ENCODE data around the gene CACNG4. TPM values are rescaled to one million over a fixed set of nuclear protein-coding genes. Genes with fewer than 3 reads are reported as not detected.

The CACNG4 gene
- total RNA-seq, 2 experiments from 2014 or later = not detected

DNA sequence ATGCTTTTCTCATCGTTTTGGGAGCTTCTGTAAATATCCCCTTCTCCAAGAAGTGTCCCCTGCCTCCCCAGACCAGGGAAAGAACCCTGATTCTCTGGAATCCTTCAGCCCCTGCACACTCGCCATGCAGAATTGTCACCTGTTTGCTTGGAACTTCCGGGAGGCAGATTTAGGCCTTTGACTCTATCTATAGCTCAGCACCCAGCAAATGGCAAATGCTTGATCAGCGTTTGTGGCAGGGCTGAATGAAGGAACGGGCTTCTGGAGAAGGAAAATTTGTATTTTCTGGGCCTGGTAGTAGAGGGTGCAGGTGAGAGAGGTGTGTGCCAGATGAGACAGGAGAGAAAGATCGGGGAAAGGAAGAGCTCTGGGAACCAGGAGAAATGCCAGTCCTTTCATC is 18.3 kb upstream of the CACNG4 start:
- Mint-ChIP-seq H3K27me3 (peaks cover 45% of the 10 kb centered on the region), H3K36me3 (ENCODE audit: low read depth) (no peaks in the 10 kb centered on the region), H3K27ac (no peak overlapping the region), H3K4me3 (no peak overlapping the region), H3K9me3 (ENCODE audit: low read depth) (no peaks in the 10 kb centered on the region), H3K4me1 (peaks cover 4% of the 10 kb centered on the region)
- no peak for ATAC-seq
- POLR2A ChIA-PET = interaction anchor here (0.6 kb wide), 1 partner anchor 223 kb away, joined by 3 read pairs; no protein-coding TSS in a partner anchor
- CTCF ChIA-PET = no interaction called here
- DNase-seq = no peak
- intact Hi-C loops (cut with DNase I, micrococcal nuclease) = no loop called here

DNA sequence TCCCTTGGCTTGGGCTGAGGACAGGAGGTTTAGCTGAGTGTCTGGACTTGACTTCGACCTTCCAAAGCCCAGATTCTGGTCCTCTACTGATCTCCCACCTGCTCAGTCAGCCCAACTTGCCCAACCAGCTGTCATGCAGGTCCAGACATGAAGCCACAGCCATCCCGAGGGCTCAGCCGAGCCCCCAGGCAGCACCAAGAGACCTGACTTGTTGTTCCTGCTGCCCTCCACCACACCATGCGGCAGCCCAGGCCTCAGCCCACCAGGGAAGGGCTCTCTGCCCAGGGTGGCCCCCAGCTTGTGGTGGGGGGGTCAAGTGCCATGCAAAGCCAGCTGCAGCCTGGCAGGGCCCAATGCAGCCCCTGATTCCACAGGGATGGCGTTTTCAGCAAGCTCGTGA is 17.2 kb upstream of the CACNG4 start:
- H3K4me3 Mint-ChIP-seq = no peak overlapping the region
- DNase-seq (no peak), ATAC-seq (no peak)
- no peaks in the 10 kb centered on the region for H3K36me3 Mint-ChIP-seq (ENCODE audit: low read depth)
- H3K9me3 Mint-ChIP-seq (ENCODE audit: low read depth) = no peaks in the 10 kb centered on the region
- H3K4me1 Mint-ChIP-seq = peaks cover 4% of the 10 kb centered on the region
- H3K27ac Mint-ChIP-seq = no peak overlapping the region
- CTCF ChIA-PET = interaction anchor here (0.5 kb wide), 1 partner anchor 1448 kb away, joined by 3 read pairs; no protein-coding TSS in a partner anchor
- POLR2A ChIA-PET = no interaction called here
- intact Hi-C loops (cut with DNase I, micrococcal nuclease) = no loop called here
- H3K27me3 Mint-ChIP-seq = peaks cover 38% of the 10 kb centered on the region

- DNase-seq (no peak), ATAC-seq (no peak)
- POLR2A ChIA-PET = no interaction called here
- intact Hi-C loops (cut with DNase I, micrococcal nuclease) = no loop called here
- Mint-ChIP-seq H3K27me3 (peaks cover 38% of the 10 kb centered on the region), H3K36me3 (ENCODE audit: low read depth) (no peaks in the 10 kb centered on the region), H3K27ac (no peak overlapping the region), H3K4me3 (no peak overlapping the region), H3K9me3 (ENCODE audit: low read depth) (no peaks in the 10 kb centered on the region), H3K4me1 (peaks cover 4% of the 10 kb centered on the region)
- CTCF ChIA-PET = interaction anchor here (0.5 kb wide), 1 partner anchor 1449 kb away, joined by 3 read pairs; no protein-coding TSS in a partner anchor
These were observed 16.3 kb upstream of the CACNG4 start for GRCh38 chr17:66948061-66948750.

DNA sequence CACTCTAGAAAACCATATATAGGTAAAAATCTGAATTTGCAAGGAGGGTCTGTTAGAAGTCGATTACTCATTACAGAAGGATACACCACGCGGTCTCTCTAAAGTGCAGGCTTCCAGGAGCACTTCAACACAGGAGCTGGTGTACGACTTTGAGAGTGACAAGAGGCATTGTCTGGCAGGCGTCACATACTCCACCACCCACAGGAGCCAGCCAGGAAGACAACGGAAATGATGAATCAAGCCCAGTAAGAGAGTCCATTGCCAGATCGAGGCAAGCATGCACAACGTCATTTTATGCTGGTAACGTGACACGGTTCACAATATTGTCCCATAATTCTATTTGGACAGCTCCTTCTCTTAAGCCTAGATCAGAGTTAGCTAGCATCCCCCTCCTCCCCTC is 15.0 kb upstream of the CACNG4 start:
- H3K9me3 Mint-ChIP-seq (ENCODE audit: low read depth) = no peaks in the 10 kb centered on the region
- H3K36me3 Mint-ChIP-seq (ENCODE audit: low read depth) = no peaks in the 10 kb centered on the region
- no peak overlapping the region for H3K4me3 Mint-ChIP-seq
- CTCF ChIA-PET = no interaction called here
- H3K4me1 Mint-ChIP-seq = peaks cover 4% of the 10 kb centered on the region
- peaks cover 29% of the 10 kb centered on the region for H3K27me3 Mint-ChIP-seq
- intact Hi-C loops (cut with DNase I, micrococcal nuclease) = no loop called here
- no peak overlapping the region for H3K27ac Mint-ChIP-seq
- POLR2A ChIA-PET = no interaction called here
- no peak for DNase-seq
- no peak for ATAC-seq

DNA sequence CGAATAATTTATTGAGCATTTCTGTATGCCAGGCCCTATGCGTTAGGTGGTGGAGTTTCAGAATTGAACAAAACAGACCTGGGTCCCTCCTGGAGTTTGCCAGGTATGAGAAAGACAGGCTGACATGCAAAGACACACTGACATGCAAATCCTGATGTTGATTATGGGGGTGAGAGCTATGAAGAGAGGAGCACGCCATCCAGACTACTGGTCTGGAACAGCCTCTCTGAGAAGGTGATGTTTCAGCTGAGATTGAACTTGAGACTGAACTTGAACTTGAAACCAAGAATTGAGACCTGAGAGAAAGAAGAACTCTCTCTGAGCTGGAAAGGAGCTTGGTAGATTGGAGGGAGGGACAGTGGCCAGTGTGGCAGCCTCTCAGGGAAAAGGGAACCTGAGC is 14.2 kb upstream of the CACNG4 start:
- CTCF ChIA-PET = no interaction called here

DNA sequence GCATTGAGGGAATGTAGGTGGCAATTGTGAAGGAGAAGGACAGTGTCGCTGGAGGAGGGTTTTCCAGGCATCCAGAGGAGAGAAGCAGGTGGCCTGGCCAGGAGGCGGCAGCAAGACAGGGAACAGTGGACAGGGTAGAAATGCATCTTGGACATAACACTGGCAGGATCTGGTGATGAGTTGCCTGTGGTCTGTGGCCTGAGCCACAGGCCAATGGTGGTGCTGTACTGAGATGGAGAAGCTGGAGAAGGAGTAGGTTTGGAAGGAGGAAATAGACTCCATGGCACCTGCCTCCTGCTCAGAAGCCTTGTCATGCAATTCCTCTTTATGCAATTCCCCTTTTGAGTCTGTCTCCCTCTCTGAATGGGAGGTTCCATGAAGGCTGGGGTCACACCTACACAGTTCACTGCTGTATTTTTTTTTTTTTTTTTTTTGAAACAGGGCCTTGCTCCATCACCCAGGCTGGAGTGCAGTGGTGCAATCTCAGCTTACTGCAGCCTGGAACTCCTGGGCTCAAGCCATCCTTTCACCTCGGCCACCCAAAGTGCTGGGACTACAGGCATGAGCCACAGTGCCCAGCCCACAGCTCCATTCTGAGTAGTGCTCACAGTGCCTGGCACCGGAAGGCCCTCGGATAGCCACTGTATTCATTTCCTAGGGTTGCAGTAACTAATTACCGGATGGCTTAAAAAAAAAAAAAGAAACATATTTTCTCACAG is 13.5 kb upstream of the CACNG4 start:
- no peak for DNase-seq
- ChIA-PET CTCF (no interaction called here), POLR2A (interaction anchor here (0.6 kb wide), 1 partner anchor 695 kb away, joined by 4 read pairs; no protein-coding TSS in a partner anchor)
- Mint-ChIP-seq H3K9me3 (ENCODE audit: low read depth) (no peaks in the 10 kb centered on the region), H3K4me1 (peaks cover under 1% of the 10 kb centered on the region), H3K27ac (no peak overlapping the region), H3K4me3 (no peak overlapping the region), H3K27me3 (peaks cover 16% of the 10 kb centered on the region), H3K36me3 (ENCODE audit: low read depth) (no peaks in the 10 kb centered on the region)
- ATAC-seq = no peak
- intact Hi-C loops (cut with DNase I, micrococcal nuclease) = no loop called here

More for the DNA sequence above, 14.2 kb upstream of the CACNG4 start:
- H3K4me1 Mint-ChIP-seq = peaks cover 4% of the 10 kb centered on the region
- H3K27ac Mint-ChIP-seq = no peak overlapping the region
- H3K4me3 Mint-ChIP-seq = no peak overlapping the region
- peaks cover 23% of the 10 kb centered on the region for H3K27me3 Mint-ChIP-seq
- DNase-seq (no peak), ATAC-seq (no peak)
- H3K9me3 Mint-ChIP-seq (ENCODE audit: low read depth) = no peaks in the 10 kb centered on the region
- no peaks in the 10 kb centered on the region for H3K36me3 Mint-ChIP-seq (ENCODE audit: low read depth)
- POLR2A ChIA-PET = no interaction called here
- intact Hi-C loops (cut with DNase I, micrococcal nuclease) = no loop called here

DNA sequence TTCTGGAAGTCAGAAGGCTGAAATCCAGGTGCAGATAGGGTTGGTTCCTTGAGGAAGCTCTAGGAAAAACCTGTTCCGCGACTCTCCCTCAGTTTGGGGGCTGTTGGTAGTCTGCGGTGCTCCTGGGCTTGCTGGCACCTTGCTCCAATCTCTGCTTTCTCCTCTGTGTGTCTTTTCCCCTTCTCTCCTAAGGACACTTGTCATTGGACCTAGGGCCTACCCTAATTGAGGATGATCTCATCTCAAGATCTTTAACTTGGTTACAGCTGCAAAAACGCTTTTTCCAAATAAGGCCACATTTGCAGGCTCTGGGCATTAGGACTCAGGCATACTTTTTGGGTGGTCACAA is 12.9 kb upstream of the CACNG4 start:
- no peak for DNase-seq
- intact Hi-C loops (cut with DNase I, micrococcal nuclease) = no loop called here
- ChIA-PET CTCF (no interaction called here), POLR2A (interaction anchor here (0.6 kb wide), 1 partner anchor 696 kb away, joined by 4 read pairs; no protein-coding TSS in a partner anchor)
- Mint-ChIP-seq H3K4me3 (no peak overlapping the region), H3K27ac (no peak overlapping the region), H3K4me1 (no peaks in the 10 kb centered on the region), H3K27me3 (peaks cover 10% of the 10 kb centered on the region), H3K9me3 (ENCODE audit: low read depth) (no peaks in the 10 kb centered on the region), H3K36me3 (ENCODE audit: low read depth) (no peaks in the 10 kb centered on the region)
- no peak for ATAC-seq

DNA sequence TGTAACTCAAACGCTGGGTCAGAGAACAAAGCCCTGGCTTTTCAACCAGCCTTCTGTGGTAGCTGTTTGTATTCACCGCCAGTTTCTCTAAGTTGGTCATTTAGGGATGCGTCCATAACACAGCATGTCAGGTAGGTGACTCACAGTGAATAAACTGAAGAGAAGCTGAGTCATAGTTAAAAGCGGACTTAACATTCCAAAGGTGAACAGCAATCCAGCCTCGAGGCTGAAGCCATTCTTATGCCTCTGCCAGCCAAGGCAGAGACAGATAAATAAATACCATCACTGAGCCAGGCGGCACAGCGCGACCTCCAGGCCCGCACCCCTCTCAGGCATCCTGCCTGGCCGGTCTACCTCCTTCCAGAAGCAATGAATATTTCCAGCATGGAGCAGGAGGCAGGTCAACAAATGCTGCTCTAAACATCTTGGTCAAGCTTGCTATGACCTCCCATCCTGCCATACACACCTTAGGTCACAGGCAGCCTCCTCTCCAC is 12.4 kb upstream of the CACNG4 start:
- ChIA-PET CTCF (no interaction called here), POLR2A (interaction anchor here (0.6 kb wide), 1 partner anchor 696 kb away, joined by 4 read pairs; no protein-coding TSS in a partner anchor)
- no peak for ATAC-seq
- Mint-ChIP-seq H3K9me3 (ENCODE audit: low read depth) (no peaks in the 10 kb centered on the region), H3K4me1 (no peaks in the 10 kb centered on the region), H3K27ac (no peak overlapping the region), H3K4me3 (no peak overlapping the region), H3K36me3 (ENCODE audit: low read depth) (no peaks in the 10 kb centered on the region), H3K27me3 (peaks cover 6% of the 10 kb centered on the region)
- intact Hi-C loops (cut with DNase I, micrococcal nuclease) = no loop called here
- no peak for DNase-seq

- Mint-ChIP-seq H3K27ac (no peak overlapping the region), H3K9me3 (ENCODE audit: low read depth) (no peaks in the 10 kb centered on the region), H3K36me3 (ENCODE audit: low read depth) (no peaks in the 10 kb centered on the region), H3K4me1 (no peaks in the 10 kb centered on the region), H3K4me3 (no peak overlapping the region), H3K27me3 (peaks cover 6% of the 10 kb centered on the region)
- DNase-seq = no peak
- ChIA-PET CTCF (no interaction called here), POLR2A (no interaction called here)
- intact Hi-C loops (cut with DNase I, micrococcal nuclease) = no loop called here
- ATAC-seq = no peak
These were observed 11.6 kb upstream of the CACNG4 start for GRCh38 chr17:66952681-66953629.

DNA sequence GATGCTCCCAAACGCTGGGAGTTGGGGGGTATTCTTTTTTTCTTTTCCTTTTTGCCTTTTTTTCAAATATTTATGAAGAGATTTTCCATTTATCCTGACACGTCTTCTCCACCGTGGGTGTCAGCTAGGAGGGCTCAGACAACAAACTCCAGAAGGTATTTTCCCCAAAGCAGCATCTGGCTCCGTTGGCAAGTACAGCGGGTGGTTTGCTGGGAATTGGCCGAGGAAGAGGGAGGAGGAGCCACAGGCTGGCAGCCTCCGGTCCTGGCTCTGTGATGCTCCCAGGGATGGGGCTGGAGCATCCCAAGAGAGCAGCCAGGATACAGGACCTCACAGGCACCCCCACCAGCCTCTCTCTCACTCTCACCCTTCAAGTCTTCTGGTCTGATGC is 10.9 kb upstream of the CACNG4 start:
- H3K4me1 Mint-ChIP-seq = no peaks in the 10 kb centered on the region
- no peak overlapping the region for H3K27ac Mint-ChIP-seq
- no peak overlapping the region for H3K4me3 Mint-ChIP-seq
- CTCF ChIA-PET = no interaction called here
- ATAC-seq = no peak
- DNase-seq = no peak
- POLR2A ChIA-PET = no interaction called here
- intact Hi-C loops (cut with DNase I, micrococcal nuclease) = no loop called here
- H3K9me3 Mint-ChIP-seq (ENCODE audit: low read depth) = no peaks in the 10 kb centered on the region
- H3K36me3 Mint-ChIP-seq (ENCODE audit: low read depth) = no peaks in the 10 kb centered on the region
- peaks cover 6% of the 10 kb centered on the region for H3K27me3 Mint-ChIP-seq

DNA sequence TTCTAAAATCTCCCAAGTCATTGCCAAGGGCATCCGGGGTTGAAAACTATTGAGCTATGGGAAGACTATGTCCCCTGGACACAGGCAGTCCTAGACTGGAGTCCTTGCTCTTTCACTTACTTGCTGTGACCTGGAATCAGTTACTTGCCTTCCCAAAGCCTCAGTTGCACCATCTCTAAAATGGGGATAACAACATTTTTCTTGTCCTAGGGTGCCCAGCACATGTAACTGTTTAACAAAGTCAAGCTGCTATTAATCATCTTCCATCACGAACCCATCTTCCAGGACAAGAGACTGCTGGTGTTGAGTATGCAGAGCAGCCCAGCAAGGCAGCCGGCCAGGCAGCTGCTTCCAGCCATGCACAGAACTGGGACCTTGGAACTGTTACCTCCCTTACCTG is 9.9 kb upstream of the CACNG4 start:
- Mint-ChIP-seq H3K27me3 (peaks cover 4% of the 10 kb centered on the region), H3K27ac (no peak overlapping the region), H3K4me3 (no peak overlapping the region), H3K9me3 (ENCODE audit: low read depth) (no peaks in the 10 kb centered on the region), H3K36me3 (ENCODE audit: low read depth) (no peaks in the 10 kb centered on the region), H3K4me1 (no peaks in the 10 kb centered on the region)
- POLR2A ChIA-PET = no interaction called here
- intact Hi-C loops (cut with DNase I, micrococcal nuclease) = no loop called here
- DNase-seq (no peak), ATAC-seq (no peak)
- CTCF ChIA-PET = interaction anchor here (0.5 kb wide), 1 partner anchor 329 kb away, joined by 3 read pairs; no protein-coding TSS in a partner anchor

All from activated CD4-positive, alpha-beta T cell treated with anti-CD3 and anti-CD28 coated beads for 36 hours (primary cell).